Cardiac muscle cell (in vitro differentiated cells and primary cell): Measurements from ENCODE around the gene MRPS6. TPM values are rescaled to one million over a fixed set of nuclear protein-coding genes. Genes with fewer than 3 reads are reported as not detected.

Source experiments
- DNase-seq, 2 donors: peaks; one replicate each; pipeline versions ENCODE4 v3.0.0 to v3.0.0-alpha.2; 2010 to 2017; ENCODE audit warnings: low read depth in 1 of 2, low spot score in 1 of 2
- H3K27ac ChIP-seq: fragments of 200-600 bp; sonication (generic); 2 replicates; pipeline ENCODE4 v1.5.1; 2016
- H3K27me3 ChIP-seq: fragments of 200-600 bp; sonication (generic); 2 replicates; pipeline ENCODE4 v1.6.0; 2016; ENCODE audit warnings: control low read depth
- H3K36me3 ChIP-seq: fragments of 200-600 bp; sonication (generic); 2 replicates; pipeline ENCODE4 v1.5.1; 2016; ENCODE audit warnings: control low read depth
- H3K4me1 ChIP-seq: fragments of 200-600 bp; sonication (generic); 2 replicates; pipeline ENCODE4 v1.8.1; 2017; ENCODE audit warnings: low read depth, mild to moderate bottlenecking, mixed run types
- H3K4me3 ChIP-seq: fragments of 200-600 bp; sonication (generic); 2 replicates; pipeline ENCODE4 v1.5.1; 2016; ENCODE audit warnings: mild to moderate bottlenecking
- H3K9me3 ChIP-seq: fragments of 200-600 bp; sonication (generic); 2 replicates; pipeline ENCODE4 v1.5.1; 2017; ENCODE audit warnings: low read depth, mild to moderate bottlenecking, control low read depth
- polyA plus RNA-seq: library from polyadenylated mRNA; unstranded; fragments of >200 nt; fragmentation: Nextera tagmentation; extraction: Ambion mirVana; gene quantifications from 2 replicates; pipeline ENCODE4 v1.2.1, GENCODE V29; 2016
- total RNA-seq: library from RNA; depleted of rRNA; stranded (reverse); fragments of >200 nt; gene quantifications from 2 replicates; pipeline ENCODE4 v1.2.3, GENCODE V29; 2016
- TF ChIP-seq, protein P1 (sequence below): IDR thresholded peaks from 2 replicates; pipeline ENCODE4 v1.5.1; 2012; ENCODE audit warnings: low read depth, mild to moderate bottlenecking, low read length

The MRPS6 gene
- total and polyA plus RNA-seq, 2 experiments from 2014 or later = 83.8 to 335 TPM

DNA sequence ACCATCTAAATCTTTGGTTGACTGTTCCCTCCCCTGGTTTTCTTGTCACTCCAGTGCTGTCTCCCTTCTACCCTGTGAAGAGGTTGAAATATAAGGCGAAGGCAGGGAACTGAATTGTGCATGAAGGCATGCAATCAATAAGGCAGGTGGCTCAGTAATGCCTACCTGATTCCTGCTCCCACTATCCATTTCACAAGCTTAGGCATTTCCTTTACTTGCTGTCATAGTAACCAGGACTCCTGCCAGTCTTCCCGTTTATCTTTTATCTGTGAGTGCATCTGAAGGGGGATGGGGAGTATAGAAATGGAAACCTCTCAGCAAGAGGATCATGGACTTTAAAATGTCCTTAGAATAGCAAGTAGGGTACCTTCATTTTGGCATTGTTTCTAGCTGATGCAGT is 40.5 kb downstream of the MRPS6 start:
- Histone ChIP-seq H3K4me1 (peaks cover 24% of the 10 kb centered on the region), H3K27me3 (no peaks in the 10 kb centered on the region), H3K4me3 (no peak overlapping the region), H3K27ac (peak overlapping the region; percentile 49), H3K9me3 (no peaks in the 10 kb centered on the region), H3K36me3 (no peaks in the 10 kb centered on the region)
- TF ChIP-seq, protein P1, sequence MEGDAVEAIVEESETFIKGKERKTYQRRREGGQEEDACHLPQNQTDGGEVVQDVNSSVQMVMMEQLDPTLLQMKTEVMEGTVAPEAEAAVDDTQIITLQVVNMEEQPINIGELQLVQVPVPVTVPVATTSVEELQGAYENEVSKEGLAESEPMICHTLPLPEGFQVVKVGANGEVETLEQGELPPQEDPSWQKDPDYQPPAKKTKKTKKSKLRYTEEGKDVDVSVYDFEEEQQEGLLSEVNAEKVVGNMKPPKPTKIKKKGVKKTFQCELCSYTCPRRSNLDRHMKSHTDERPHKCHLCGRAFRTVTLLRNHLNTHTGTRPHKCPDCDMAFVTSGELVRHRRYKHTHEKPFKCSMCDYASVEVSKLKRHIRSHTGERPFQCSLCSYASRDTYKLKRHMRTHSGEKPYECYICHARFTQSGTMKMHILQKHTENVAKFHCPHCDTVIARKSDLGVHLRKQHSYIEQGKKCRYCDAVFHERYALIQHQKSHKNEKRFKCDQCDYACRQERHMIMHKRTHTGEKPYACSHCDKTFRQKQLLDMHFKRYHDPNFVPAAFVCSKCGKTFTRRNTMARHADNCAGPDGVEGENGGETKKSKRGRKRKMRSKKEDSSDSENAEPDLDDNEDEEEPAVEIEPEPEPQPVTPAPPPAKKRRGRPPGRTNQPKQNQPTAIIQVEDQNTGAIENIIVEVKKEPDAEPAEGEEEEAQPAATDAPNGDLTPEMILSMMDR = no peak
- no peak for DNase-seq

DNA sequence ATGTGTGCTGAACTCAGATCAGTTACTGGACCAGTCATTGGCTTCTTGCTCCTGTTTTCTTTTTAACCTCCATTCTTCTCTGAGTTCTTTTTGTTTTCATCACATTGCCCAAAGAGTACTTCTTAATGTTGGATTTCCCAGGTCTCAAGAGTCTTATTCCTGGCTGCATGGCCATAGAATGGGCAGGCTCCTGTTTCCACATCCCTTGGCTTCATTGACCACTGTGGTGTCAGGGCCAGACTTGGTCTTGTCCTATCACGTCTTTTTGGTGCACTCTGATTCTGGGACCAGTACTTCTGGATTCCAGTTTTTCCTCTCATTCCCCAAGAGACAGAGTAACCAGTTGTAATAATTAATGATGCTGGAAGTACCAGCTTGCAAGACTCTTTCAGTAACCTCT is 41.8 kb downstream of the MRPS6 start:
- Histone ChIP-seq H3K27me3 (no peaks in the 10 kb centered on the region), H3K27ac (no peak overlapping the region), H3K9me3 (no peaks in the 10 kb centered on the region), H3K4me1 (peaks cover 24% of the 10 kb centered on the region), H3K36me3 (no peaks in the 10 kb centered on the region), H3K4me3 (no peak overlapping the region)
- no peak for DNase-seq
- TF ChIP-seq, protein P1 = no peak

DNA sequence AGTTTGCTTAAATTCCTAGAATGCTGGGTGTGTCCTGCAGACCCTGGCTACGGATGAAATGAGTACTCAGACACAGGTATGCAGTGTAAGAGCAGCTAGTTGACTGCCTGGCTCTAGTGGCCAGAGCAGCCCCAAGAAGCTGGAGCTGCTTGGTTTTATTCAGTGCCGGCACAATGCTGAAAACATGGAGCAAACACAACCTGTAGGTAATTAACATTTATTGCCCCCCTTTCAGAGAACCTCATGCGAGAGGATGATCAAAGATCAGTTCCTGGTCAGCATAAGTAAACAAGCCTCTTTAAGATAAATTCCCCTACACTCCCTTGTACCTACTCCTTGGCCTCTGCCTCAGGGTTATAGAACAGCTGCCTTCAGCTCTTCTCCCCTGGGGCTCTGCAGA is 43.2 kb downstream of the MRPS6 start:
- H3K36me3 ChIP-seq = no peaks in the 10 kb centered on the region
- peaks cover 34% of the 10 kb centered on the region for H3K4me1 ChIP-seq

DNA sequence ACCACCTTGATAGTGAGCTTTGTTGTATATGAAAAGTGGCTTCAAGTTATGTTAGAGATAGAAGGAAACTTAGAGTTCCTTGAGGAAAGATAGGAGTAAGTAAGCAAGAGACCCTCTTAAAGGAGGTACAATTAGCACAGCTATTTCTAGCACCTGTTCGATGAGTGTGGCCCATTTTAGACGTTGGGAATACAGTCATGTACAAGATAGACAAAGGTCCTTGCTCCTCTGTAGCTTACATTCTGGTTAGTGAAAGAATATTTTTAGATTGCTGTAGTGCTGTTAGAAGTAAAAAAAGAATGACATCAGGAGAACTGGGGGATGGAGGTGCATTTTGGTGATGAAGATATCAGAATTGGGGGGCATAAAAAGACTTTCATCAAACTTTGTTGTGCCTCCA is 47.5 kb downstream of the MRPS6 start:
- Histone ChIP-seq H3K4me3 (no peak overlapping the region), H3K27me3 (no peaks in the 10 kb centered on the region), H3K4me1 (peaks cover 31% of the 10 kb centered on the region), H3K27ac (peak overlapping the region; percentile 39), H3K9me3 (no peaks in the 10 kb centered on the region), H3K36me3 (peaks cover 10% of the 10 kb centered on the region)
- no peak for DNase-seq
- TF ChIP-seq, protein P1 = no peak

More for the DNA sequence above, 43.2 kb downstream of the MRPS6 start:
- H3K9me3 ChIP-seq = no peaks in the 10 kb centered on the region
- no peak overlapping the region for H3K4me3 ChIP-seq
- DNase-seq = no peak
- TF ChIP-seq, protein P1 = no peak
- H3K27ac ChIP-seq = no peak overlapping the region
- no peaks in the 10 kb centered on the region for H3K27me3 ChIP-seq

DNA sequence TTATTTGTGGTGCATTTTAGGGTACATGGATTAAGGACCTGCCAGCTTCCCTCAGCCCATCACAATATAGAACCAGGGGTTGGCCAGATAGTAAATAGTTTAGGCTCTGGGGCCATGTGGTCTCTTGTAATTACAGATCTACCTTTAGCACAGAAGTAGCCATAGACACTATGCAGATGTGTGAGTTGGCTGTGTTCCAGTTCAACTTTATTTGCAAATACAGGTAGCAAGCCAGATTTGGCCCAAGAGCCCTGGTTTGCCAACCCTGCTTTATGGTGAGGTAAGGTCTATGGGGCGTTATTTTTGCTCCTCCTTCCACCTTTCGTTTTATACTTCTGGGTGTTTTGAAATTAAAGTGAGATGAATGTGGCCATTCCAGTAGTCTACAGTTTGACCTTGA is 48.7 kb downstream of the MRPS6 start:
- no peak for DNase-seq
- no peak overlapping the region for H3K4me3 ChIP-seq
- no peaks in the 10 kb centered on the region for H3K9me3 ChIP-seq
- H3K27ac ChIP-seq = peak overlapping the region; percentile 8
- TF ChIP-seq, protein P1 = no peak
- H3K36me3 ChIP-seq = peaks cover 10% of the 10 kb centered on the region
- peaks cover 31% of the 10 kb centered on the region for H3K4me1 ChIP-seq
- no peaks in the 10 kb centered on the region for H3K27me3 ChIP-seq

DNA sequence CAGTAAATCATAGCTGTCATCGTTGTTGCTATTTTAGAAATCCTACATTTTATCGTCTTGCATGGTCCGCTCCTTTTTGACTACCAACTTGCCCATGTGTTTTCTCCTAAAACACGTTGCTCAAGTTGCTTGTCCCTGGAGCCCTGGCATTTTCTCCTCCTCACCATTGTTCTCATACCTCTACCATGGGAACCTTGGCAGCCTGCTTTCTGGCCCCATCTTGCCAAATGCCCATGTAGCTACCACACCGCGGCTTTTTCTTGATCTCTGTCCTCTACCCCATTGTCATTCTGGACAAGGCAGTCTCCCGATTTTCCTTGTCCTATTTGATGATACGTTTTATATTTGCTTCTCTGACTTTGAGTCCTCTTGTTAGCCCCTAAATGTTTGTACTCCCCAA is 50.2 kb downstream of the MRPS6 start:
- H3K27ac ChIP-seq = no peak overlapping the region
- H3K4me3 ChIP-seq = no peak overlapping the region
- no peaks in the 10 kb centered on the region for H3K9me3 ChIP-seq
- peaks cover 41% of the 10 kb centered on the region for H3K4me1 ChIP-seq
- TF ChIP-seq, protein P1 = no peak
- H3K36me3 ChIP-seq = peaks cover 10% of the 10 kb centered on the region
- H3K27me3 ChIP-seq = no peaks in the 10 kb centered on the region
- no peak for DNase-seq
